ENCODE results near the gene NCKIPSD.

NCKIPSD gene

DNA sequence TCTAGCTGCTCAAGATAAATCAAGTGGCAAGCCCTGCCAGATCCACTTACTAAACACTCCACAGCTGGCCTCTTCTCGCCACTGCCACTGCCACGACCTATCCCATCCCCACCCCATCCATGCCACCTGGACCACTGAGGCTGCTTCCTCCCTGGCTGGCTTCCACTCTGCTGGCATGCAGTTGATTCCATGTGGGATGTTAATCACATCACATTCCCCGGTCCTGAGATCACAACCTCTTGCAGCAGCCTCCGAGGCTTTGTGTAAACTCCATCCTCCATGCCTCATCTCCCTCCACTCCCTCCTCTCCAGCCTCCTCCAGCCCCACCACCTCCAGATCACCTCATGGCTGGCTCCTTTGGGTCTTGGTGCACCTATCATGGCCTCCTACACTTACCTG lies 7.7 kb downstream of the NCKIPSD start:
- peak; percentile 36 for DNase-seq

DNA sequence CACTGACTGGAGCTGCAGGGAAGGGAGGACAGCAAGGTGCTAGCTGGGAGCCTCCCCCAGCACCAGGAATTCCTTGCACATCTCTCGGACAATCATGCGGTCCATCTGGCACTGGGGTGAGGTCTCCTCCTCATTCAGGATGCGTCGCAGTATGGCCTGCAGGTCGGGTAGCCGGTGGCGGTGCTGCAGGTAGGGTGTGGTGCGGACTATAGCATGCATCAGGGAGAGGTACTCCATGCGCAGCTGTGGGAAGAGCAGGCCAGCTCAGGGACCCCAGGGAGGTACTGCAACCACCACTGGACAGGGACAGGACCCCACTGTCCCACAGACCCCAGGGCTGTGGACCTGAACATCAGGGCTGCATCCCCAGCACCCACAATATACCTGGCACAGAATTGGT lies 11.2 kb downstream of the NCKIPSD start:
- no peak for DNase-seq

DNA sequence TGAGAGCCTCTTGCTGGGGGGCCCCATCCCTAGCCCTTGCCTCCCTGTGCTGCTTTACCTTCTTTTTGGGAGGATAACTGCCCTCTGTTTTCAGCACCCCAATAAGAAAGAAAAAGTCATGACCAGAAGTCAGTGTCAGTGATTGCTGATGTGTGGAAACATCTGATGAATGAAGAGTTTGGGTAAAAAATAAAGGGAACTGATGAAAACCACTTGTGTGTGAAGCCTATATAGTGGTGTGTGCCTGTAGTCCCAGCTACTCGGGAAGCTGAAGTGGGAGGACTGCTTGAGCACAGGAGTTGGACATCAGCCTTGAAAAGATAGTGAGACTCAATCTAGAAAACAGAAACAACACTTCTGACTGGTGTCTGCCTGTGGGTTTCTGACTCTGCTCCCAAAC lies 13.2 kb downstream of the NCKIPSD start:
- DNase-seq, result no peak

DNA sequence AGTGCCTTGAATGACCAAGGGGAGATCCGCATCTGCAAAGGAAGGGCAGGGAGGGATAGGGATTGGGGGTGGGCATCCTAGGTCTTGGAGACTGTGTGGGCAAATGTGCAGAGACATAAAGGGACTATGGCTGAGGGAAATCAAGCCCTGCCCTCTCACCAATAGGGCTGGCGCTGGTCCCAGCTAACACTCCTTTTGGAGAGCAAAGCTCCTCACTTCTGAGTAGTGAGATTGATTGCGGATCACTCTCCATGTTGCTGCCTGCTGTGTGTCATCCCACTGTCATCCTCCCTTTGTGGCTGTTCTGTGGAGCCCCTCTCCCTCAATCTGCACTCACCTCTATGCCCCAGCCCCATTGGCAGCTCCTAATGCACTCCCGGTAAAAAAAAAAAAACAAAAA lies 20.8 kb downstream of the NCKIPSD start:
- DNase-seq, result no peak

DNA sequence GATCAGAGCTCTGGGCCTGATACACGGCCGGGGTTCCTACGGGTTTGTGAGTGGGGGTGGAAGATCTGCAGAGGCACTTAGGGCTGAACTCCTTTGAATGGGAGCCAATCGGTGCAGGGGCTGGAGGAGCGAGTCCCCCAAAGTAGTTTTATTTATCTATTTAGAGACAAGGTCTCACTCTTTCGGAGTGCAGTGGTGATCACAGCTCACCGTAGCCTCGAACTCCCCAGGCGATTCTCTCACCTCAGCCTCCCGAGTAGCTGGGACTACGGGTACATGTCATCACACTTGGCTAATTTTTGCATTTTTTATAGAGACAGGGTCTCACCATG lies 21.4 kb downstream of the NCKIPSD start:
- no peak for DNase-seq

DNA sequence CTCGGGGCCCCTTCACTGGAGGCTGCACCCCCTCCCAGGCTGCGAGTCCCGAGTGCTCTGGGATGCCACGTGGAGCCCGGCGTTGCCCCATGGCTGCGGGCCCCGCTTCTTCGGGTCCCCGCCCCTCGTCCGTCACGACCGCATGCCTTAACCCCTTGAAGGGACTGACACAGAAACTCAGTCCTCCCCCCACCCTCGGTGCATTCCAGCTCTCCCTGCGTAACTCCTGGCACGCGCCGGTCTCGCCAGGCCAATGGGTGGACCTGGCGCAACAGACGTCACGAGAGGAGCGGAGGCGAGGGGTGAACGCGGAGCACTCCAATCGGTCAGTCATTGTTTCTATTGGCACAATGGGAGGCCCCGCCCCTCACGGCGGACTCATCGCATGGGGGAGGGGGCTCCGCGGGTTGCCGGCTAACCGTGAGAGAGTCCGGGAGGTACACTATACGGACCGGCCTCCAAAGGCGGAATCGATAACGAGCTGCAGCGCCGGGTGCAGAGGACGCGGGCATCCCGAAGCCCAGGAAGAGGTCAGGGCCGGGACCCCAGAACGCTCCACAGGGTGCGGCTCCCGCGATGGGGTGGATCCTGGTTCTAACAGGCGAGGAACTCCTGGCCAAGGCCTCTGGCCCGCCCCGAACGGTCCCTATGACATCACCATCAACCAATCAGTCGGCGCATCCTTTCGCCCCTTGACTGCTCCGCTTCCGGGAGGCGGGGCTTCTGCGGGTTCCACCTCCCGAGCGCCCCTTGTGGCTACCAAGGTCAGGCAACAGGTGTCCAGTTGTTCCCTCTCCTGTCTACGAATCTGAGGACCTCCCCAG lies 22.0 kb downstream of the NCKIPSD start:
- DNase-seq, result peak; percentile 94

DNA sequence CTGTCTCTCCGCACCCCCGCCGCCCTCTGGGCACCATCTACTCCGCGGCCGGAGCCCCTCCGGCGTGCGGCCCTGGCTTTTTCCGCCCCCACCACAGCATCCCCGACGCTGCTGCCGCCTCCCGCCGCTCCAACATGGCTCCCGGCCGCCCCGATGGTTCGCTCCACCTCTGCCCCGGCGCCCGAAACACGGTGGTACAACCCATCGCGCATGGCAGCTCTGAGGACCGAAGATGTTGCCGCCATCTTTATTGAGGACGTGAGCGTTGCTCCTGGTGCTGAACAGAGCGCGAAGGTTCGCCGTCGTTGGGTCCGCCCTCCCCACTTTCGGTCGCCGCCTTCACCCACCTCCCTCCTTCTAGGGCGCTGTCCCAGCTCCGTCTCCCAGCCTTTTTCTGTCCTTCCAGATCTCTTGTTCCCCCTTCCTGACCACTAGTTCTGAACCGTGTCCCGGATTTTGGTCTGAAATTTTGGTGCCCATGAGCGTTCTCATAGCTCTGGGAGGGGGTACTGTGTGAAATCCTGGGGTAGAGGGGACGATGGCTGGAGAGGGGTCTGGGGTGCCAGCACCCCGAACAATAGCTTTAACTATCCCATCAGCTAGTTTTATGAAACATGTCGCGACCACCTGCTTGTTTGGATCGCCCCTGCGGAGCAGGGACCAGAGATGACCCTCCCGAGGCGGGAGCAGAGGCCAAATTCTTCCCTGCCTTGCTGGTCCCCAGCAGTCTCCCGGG lies 22.8 kb downstream of the NCKIPSD start, which contains the start of gene CELSR3:
Gene CELSR3 (minus strand): TSS at position 134 of the 736 bp plus-strand sequence. CDS start 252 bp downstream, outside the sequence.
- peak; percentile 84 for DNase-seq

DNA sequence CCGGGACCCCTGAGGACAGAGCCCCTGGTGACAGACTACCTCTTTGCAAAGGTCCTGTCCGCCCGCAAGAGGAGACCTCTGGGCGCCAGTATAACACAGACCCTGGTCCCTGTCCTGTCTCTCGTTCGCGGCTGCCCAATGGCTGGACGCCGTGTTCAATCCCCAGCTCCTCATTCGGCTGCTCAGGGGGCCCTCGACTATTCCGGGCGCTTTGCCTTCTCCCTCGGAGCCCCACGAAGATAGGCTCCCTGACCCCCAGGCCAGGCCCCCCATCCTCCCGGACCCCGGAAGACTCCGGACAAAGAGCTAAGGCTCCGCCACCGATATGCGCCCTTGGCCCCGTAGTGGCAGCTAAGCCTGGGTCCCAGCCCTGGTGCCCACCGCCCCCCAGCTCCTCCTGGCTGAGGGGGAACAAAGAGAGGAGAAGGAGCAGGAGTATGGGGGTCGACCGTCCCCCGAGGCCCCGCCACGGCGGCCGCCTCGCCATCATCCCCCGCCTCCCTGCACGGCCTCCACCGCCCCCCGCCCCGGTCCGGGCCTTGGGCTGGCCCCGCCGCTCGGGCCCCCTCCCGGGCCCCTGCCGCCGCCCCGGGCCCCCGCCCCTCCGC lies 23.5 kb downstream of the NCKIPSD start:
- no peak for DNase-seq

DNA sequence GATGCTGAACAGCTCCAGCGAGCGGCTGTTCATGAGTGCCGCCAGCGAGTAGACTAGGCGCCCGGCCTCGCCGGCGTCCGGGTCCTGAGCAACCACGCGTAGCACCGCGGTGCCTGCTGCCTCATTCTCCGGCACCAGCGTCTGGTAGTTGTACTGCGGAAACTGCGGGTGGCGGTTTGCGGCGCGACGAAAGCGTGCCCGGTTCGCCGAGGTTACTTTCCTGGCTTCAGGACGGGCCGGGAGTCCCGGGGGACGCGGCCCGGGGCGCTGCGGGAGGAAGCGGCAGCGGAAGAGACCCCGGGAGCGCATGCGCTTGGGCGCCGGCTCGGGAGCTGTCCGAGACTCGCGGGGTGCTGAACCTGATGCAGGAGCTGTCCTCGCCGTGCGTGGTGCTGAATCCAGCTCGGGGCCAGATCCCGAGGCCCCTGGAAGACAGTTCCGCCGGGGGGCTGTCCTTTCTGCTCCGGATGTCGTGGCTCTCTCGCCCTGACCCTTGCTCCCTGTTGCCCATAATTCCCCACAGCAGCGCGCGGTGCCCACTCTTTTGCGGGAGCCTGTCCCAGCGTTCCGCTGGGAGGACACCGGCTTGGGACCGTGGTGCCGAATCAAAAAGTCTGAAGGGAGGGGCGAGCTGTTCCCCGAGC lies 24.1 kb downstream of the NCKIPSD start:
- DNase-seq, result peak; percentile 44

DNA sequence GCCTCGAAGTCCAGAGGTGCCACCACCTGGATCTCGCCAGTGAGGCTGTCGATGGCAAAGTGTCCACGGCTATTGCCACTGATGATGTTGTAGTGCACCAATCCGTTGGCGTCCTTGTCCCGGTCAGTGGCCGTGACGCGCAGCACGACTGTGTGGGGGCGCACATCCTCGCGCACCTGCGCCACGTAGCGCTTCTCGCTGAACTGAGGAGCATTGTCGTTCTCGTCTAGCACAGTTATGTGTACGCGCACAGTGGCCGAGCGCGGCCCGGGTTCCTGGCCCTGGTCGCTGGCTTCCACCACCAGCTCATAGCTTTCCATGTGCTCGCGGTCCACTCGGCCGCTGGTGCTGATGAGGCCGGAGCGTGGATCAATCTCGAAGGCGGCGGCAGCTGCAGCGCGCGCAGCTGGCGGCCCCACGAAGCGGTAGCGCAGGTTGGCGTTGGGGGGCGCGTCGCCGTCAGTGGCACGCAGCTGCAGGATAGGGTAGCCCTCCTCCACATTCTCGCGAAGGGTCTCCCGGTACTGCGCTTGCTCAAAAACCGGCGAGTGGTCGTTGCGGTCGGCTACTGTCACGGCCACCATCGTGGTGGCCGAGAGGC lies 24.8 kb downstream of the NCKIPSD start:
- DNase-seq, result no peak

DNA sequence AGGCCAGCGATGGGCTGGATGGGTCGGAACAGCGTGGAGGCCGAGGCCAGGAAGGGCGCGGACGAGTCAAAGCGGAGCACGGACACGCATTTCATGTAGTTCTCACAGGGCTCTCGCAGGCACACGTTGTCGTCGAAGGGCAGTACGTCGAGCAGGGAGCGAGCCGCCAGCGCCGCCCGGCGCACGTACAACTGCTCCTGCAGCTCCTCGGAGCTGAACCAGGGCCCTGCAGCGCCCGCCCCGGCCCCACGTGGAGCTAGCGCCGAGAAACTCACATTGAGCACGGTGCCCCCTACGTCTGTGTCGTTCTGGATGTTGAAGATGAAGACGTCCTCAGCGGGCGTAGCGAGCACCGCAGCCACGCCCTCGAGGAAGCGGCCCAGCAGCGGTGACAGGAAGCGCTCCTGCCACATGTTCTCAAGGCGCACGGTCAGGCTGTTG lies 28.9 kb downstream of the NCKIPSD start:
- DNase-seq, result no peak

DNA sequence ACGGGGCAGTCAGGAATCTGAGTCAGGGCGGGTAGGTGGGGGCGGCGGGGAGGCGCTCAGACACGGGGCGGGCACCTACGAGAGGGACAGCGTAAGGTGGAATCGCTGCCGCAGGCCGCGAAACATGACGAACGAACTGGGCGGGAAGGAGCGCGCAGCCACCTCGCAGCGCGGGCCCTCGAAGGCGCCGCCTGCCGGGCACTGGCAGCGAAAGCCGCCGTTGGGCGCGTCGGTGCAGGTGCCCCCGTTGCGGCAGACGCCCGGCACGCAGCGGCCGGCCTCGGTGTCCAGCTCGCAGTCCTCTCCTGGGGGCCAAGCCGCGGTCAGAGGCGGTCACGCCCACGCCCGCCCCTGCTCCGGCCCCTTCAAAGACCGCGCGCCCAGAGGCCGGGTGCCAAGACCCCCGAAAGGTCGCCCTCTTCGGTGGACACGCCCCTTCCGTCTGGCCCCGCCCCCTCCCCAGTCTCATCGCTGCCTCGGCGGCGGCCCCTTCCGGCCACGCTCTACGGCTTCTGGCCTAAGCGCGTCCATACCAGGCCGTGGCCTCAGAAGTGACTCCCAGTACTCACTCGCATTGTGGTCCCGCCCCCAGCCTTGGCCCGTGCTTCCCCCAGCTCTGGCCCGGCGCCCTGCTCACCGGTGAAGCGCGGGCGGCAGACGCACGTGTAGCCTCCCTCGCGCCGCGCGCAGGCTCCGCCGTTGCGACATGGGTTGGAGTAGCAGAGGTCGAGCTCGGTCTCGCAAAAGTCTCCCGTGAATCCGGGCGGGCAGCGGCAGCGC lies 29.5 kb downstream of the NCKIPSD start:
- DNase-seq, result peak; percentile 48

DNA sequence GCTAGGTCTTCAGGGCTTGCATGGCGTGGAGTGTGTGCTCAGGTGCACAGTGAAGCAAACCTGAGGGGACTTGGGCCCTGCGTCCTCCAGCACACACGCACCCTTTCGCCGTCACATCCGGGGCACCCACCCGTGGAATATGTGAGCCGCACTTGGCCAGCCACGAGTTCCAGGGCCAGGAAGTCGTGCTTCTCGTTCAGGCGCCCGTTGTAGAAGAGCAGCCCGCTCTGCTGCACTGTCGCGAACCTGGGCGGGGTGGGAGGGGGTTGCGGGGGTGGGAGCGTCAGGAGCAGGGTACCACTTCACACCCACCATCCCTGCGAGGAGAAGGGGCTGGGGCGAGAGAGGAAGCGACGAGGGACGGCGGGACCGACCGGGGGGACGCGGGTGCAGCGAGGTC lies 30.1 kb downstream of the NCKIPSD start:
- DNase-seq, result no peak

DNA sequence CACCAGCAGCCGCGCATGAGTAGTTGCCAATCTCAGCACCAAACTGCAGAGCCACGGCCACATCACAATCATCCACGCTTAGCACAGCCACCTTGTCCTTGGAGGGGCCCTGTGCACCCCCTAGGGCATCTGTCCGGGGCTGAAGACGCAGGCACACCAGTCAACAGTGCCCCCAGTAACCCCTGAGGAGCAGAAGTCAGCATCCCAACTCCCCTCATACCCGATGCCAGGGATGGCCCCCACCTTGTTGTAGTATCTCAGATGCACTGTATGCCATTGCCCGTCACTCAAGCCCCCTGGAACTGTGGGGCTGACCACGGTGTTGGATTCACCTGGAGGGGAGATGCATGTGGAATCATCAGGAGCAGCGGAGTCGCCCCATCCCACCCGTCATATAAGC lies 30.7 kb downstream of the NCKIPSD start:
- DNase-seq, result no peak

DNA sequence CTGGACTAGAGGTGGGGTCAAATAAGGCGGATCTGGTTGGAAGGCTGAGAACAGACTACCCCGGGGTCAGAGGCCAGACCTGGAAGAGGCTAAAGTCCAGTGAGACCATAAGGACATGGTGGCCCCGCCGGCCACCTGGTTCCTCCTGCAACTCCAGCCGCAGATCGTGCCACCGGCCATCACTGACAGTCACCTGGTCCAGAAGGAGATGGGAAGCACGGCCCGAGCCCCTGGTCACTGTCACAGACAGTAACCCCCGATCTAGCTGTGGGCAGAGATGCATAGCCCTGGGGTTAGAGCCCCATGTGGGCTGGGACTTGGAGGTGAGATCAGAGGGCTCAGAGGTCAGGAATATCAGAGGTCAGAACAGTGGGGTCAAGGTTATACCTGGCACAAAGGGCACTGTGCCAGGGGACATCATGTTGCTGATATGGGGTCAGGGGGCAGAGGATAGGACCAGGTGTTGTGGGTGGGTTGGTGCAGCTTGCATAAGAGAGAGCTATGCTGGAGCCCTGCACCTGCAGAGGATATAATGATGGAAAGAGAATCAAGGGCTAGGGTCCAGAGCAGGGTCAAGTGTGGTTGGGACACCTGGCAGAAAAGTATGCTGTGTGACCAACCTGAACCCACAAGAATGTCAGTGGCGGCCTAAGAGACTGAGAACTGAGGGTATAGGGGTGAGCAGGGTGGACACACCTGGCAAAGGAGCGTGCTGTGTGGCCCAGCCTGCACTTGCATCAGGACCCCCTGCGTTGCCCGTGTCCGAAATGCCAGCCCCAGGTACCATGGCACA lies 32.6 kb downstream of the NCKIPSD start:
- no peak for DNase-seq

DNA sequence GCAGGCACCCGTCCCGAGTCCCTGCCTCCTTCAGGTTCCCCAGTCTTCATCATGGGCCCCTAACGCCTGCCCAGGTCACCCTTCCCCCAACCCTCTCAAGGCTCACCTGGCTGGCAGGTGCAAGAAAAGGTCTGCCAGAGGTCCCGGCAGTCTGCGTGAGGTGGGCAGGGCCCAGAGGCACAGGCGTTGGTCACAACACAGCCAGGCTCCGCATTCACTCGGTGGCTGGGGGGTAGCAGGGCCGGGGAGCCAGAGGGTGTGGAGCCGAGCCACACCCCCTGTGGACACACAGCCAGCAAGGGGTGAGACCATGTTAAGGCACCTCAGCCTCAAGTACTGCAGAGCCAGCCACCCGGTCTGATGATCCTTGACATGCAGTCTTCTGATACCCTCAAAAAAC lies 33.9 kb downstream of the NCKIPSD start:
- DNase-seq, result no peak

DNA sequence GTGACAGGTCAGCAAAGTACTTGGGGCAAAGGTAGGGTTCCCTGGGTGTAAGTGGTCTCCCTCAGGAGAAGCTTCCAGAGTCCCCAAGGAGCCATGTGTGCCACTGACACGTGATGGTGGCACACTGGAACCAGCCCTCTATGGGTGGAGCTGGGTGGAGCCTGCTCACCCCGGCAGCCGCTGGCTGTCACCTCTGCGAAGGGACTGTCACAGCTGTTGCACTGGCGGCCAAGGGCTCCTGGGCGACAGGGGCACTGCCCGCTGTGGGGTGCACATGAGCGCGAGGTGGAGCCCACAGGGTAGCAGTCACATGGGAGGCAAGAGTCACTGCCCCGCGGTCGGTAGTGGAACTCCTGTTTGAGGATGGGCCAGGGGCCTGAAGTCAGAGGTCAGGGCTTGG lies 35.0 kb downstream of the NCKIPSD start:
- DNase-seq, result no peak

DNA sequence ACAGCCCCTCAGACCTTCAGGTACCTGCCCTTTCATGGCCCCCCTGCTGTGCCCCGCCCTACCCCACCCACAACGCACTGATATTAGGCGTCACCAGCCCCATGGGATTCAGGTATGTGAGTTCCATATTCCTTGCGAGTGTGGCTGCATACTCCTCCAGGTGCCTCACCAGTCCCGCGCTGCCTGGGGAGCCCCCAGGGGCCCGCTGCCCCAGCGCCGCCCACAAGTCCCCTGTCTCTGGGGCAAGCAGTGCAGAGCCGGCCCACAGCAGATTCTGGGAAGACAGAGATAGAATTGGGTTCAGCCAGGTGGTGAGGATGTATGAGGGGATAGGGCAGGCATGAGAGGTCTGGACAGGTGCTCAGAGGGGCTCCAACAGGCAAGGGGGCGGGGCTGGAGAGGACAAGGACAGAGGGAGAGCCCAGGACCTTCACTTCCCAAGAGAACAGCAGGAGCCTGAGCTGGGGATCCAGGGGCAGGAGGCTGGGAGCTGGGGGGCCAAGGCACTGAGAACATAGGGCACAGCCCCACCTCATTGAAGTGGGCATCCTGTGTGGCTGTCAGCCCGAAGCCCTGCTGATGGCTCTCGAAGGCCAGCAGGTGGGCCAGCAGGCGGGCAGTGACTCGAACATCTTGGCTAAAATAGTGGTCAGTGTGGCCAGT lies 37.4 kb downstream of the NCKIPSD start:
- no peak for DNase-seq

DNA sequence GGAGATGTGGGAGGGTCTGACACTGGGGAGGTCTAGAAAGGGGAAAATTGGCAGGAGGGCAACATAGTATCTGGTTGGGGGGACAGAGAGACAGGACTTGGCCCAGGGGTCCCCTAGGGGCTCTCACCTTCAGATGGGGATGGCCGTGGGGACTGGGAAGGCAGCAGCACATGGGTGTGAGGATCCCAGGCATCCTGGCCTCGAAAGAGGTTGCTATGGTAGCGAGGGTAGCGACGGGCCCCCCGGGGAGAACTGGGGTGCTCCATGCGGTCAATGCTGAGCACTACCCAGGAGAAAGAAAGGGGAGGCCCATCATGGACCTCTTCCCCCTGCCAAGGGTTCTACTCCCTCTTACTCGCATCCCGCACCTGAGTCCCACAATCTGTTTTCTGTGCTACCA lies 38.0 kb downstream of the NCKIPSD start:
- DNase-seq, result no peak
